DOHH2 (cell line): Measurements from ENCODE around the gene CAMSAP2.

ENCODE experiments used
- EZH2phosphoT487 ChIP-seq: fragments of 200-600 bp; sonication (generic); IDR thresholded peaks from 2 replicates; pipeline ENCODE4 v1.6.1; 2017; ENCODE audit warnings: borderline replicate concordance, mild to moderate bottlenecking, antibody characterized with exemption, low read length, moderate library complexity, mixed read lengths
- TF ChIP-seq, protein P1 (sequence below): fragments of 200-600 bp; sonication (generic); IDR thresholded peaks from one replicate; pipeline ENCODE4 v1.5.1; 2014; ENCODE audit warnings: antibody characterized with exemption, mild to moderate bottlenecking, low read depth, low read length; ENCODE audit not compliant: poor library complexity, severe bottlenecking

DNA sequence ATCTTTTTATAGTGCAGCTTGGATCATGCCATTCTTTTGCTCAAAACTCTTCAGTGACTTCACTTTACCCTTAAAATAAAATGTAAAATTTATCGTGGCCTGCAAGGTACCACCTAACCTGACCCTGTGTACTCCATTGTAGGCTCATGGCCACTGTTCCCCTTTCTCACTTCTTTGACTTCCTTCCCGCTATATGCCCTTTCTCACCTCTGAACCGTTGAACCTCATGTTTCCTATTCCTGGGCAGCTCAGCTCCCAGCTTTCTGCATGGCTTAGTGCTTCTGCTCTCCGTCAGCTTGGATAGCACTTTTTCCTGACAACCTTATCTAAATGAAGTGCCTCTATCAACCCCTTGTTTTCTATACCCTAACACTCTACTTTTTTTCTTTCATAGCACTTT lies 73.0 kb downstream of the CAMSAP2 start:
- TF ChIP-seq, protein P1, sequence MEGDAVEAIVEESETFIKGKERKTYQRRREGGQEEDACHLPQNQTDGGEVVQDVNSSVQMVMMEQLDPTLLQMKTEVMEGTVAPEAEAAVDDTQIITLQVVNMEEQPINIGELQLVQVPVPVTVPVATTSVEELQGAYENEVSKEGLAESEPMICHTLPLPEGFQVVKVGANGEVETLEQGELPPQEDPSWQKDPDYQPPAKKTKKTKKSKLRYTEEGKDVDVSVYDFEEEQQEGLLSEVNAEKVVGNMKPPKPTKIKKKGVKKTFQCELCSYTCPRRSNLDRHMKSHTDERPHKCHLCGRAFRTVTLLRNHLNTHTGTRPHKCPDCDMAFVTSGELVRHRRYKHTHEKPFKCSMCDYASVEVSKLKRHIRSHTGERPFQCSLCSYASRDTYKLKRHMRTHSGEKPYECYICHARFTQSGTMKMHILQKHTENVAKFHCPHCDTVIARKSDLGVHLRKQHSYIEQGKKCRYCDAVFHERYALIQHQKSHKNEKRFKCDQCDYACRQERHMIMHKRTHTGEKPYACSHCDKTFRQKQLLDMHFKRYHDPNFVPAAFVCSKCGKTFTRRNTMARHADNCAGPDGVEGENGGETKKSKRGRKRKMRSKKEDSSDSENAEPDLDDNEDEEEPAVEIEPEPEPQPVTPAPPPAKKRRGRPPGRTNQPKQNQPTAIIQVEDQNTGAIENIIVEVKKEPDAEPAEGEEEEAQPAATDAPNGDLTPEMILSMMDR: no peak
- no peak for TF ChIP-seq EZH2phosphoT487
